Stimulated activated CD4-positive, alpha-beta T cell treated with anti-CD3 and anti-CD28 coated beads, TNF-alpha, amount 100 ng/mL, for 48 hours (primary cell): Measurements from ENCODE around the gene ULBP1.
"Not testable (repeated sequence)": the region's sequence is repeated elsewhere in the genome, so short reads cannot be mapped to it uniquely, and the experiment has no call there.

Experiments used
- DNase-seq, 3 donors: peaks; one replicate each; pipeline ENCODE4 v3.0.0-alpha.2; 2020; ENCODE audit warnings: low read depth in 3 of 3

ULBP1 gene

GRCh38 chr6:150004783-150005717, 41.3 kb downstream of the ULBP1 start:
- peak; percentile 73 to 86 (median 74) for DNase-seq

- DNase-seq: no peak
These were observed 42.3 kb downstream of the ULBP1 start for GRCh38 chr6:150005761-150006651.

DNA sequence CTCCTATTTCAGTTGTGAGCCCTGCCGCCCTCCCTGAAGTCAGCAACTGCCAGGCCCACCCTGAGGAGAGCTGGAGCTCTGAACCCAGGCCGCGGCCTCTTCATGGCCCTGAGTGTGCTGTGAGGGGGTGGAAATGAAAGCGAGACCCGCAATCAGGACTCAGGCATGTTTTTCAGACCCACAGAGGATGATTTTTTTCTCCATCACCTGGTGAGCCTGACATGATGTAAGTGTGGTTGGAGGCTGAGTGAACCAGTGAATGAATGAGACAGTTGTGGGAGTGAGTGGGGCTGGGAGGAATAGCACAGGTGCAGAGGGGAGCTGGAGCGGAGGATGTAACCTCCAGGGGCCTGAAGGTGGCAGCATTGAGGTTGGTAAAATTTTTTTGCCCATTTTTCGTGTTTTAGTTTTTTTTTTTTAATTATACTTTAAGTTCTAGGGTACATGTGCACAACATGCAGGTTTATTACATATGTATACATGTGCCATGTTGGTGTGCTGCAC, 43.3 kb downstream of the ULBP1 start:
- peak in 2 of 3 donors; percentile 47 to 54 for DNase-seq

GRCh38 chr6:150008588-150008987, 44.8 kb downstream of the ULBP1 start:
- peak in 2 of 3 donors; percentile 38 to 54 for DNase-seq

DNA sequence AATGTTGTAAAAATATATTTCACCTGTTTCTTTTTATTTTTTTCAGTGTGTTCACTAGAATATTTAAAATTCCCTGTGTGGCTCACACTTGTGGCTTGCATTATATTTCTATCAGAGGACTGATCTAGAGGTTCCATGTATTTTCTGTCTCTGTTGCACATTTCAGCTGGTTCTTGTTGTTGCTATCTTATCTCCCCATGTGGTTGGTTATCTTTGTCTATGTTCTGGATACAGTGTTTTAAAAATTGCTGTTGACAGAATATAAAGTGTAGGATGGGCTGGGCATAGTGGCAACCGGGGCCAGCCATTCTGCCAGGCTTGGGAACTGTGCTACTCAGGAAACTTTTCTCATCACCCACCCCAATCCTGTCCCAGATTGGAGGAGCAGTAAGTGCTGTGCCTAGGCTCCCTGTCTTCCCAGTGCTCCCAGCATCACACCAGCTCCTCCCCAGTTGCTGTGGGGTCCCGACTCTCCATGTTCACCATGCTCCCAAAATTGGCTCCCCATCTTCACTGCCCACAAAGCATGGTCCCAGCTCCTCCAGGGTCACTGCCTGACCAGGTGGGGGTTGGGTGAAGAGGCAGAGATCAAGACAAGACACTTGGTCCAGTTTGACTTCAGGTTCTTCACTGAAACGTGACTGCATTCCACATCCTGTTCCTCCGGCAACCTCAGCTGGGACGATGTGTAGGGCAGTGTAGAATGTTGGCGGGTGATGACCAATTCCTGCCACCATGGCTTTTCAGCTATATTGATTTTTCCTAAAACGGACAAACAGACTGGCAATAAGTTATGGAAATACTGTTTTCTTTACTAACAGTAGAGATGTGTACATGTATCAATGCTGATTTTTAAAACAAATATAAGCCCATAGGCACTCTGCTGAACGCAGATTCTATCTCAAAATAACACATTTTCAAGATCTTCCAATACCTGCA, 49.4 kb downstream of the ULBP1 start:
- not testable (repeated sequence) for DNase-seq

- not testable (repeated sequence) for DNase-seq
These were observed 50.3 kb downstream of the ULBP1 start for GRCh38 chr6:150013785-150014622.

- not testable (repeated sequence) for DNase-seq
These were observed 51.0 kb downstream of the ULBP1 start for GRCh38 chr6:150014623-150015280.

DNA sequence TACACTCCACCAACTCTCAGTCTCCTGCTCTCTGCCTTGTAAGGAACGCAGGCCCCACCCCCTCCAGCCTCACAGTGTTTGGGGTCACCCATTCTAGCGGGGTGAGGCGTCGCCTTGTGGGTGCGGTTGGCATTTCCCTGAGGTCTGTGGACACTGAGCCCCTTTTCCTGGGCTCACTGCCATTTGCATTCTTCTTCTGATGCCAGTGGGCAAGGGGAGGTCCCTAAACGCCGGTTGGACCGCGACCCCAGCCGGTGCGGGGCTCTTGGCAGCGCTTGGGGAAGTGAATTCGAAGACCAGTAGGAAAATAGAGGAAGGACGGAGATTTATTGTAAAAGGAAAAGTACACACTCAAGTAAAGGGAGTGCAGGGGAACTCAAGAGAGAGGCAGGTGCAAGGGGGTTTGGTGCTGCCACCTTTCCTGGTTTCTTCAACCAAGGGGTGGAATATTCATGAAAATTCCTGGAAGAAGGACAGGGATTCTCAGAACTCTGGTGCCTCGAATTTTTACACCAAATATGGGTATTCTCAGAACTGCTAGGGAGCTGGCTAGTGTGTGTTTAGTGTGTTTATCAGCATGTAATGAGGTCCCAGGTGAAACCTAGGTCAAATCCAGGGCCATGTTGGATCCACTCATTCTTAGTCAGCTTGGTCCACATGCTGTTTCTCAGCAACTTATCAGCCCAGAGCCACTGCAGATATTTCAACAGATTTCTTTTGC, 51.7 kb downstream of the ULBP1 start:
- DNase-seq: not testable (repeated sequence)

GRCh38 chr6:150016324-150017185, 52.8 kb downstream of the ULBP1 start:
- DNase-seq: peak in 1 of 3 donors; percentile 36

- DNase-seq: not testable (repeated sequence)
These were observed 53.4 kb downstream of the ULBP1 start for GRCh38 chr6:150017186-150017521.

- no peak for DNase-seq
These were observed 55.3 kb downstream of the ULBP1 start for GRCh38 chr6:150018846-150019580.

GRCh38 chr6:150021870-150022269, 58.1 kb downstream of the ULBP1 start:
- not testable (repeated sequence) for DNase-seq
